GM12891 (cell line): ENCODE results near the gene MPND.
A peak's percentile ranks its signal among the peaks of the same experiment; 100 is the strongest.

Experiments
- DNase-seq: peaks from one replicate; pipeline ENCODE4 v3.0.0; 2011; ENCODE audit warnings: low spot score; ENCODE audit not compliant: insufficient read length
- FAIRE-seq: peaks from 2 replicates; lab custom pipeline; 2011; peaks lifted over from hg19 to GRCh38; lab: Jason Lieb, UNC
- PAX5 ChIP-seq: IDR thresholded peaks from 2 replicates; pipeline ENCODE4 v1.6.1; 2011; ENCODE audit warnings: low read length, moderate library complexity, mild to moderate bottlenecking; ENCODE audit not compliant: insufficient read depth, severe bottlenecking
- POLR2A ChIP-seq: IDR thresholded peaks from 2 replicates; pipeline ENCODE4 v1.6.1; 2011; ENCODE audit warnings: low read depth, low read length, control low read depth
- POLR2AphosphoS5 ChIP-seq: IDR thresholded peaks from 2 replicates; pipeline ENCODE4 v1.6.1; 2011; ENCODE audit warnings: low read depth, low read length, control low read depth
- POU2F2 ChIP-seq: IDR thresholded peaks from 2 replicates; pipeline ENCODE4 v1.6.1; 2011; ENCODE audit warnings: low read depth, mild to moderate bottlenecking, control low read depth, low read length, moderate library complexity
- SPI1 ChIP-seq: IDR thresholded peaks from 2 replicates; pipeline ENCODE4 v1.6.1; 2011; ENCODE audit warnings: low read depth, low read length, control low read depth
- TAF1 ChIP-seq: IDR thresholded peaks from 2 replicates; pipeline ENCODE4 v1.6.1; 2011; ENCODE audit warnings: low read depth, low read length, control low read depth

The MPND gene

DNA sequence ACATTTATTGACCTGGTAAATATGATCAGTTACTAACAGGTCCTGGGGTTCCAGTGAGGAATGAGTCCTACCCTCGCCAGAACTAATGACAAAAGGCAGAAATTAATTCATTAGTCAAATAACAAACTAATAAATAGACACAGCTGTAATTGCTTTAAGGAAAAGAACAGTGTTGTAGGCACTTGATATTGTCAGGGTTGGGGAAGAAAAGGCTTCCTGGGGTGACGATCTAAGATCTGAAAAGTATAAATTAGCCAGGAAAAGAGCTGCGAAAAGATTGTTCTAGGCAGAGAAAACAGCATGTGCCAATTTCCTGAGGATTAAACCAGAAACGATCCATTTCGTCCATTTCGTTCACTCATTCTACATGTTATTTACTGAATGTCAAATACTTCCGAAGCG lies 58.4 kb downstream of the MPND start:
- DNase-seq (no peak), FAIRE-seq (no peak)
- TF ChIP-seq POLR2A (no peak), PAX5 (no peak), TAF1 (no peak), POU2F2 (no peak)

DNA sequence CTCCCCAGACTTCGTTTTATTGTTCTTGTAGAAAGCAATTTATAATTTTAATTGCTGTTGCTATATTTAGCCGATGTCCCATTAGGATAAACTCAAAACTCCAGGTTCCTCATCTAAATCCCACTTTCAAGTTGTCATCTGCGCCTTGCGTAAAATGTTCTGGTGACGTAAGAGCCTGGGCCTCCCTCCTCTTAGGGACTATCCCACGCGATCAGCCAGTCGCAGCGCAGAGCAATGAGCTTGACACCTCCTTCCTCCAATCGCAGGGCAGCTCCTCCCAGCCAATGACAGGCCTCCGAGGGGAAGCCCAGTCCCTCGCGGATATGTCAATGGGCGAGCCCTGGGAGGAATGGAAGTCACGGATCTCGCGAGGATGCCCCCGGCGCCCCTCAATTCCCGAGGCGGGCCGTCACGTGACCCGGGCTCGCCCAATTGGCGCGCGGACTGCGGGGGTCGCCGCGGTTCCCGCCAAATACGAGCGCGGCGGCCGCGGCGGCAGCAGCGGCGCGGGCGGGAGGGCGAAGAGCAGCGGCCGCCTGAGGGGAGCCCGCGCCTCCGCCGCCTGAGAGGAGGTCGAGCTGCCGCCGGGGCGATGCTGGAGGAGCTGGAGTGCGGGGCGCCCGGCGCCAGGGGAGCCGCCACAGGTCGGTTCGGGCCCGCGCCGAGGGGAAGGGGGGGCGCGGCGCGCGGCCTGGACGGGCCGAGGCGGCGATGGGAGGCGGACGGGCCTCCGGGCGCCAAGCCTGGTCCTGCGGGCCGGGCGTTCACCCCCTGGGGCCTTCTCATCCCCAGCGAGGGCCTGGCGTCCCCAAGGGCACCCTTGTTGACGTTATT lies 59.0 kb downstream of the MPND start, which contains the start of gene CHAF1A:
Gene CHAF1A, plus strand, starts transcription at position 470 of the 834 bp plus-strand sequence. Its CDS starts 123 bp downstream, at position 593.
- peak; percentile 99 for DNase-seq
- peak; percentile 100 for FAIRE-seq
- no peak for TF ChIP-seq POLR2AphosphoS5
- 0 out of 2 replicates have a peak, but pooled peaks have one; percentile 12 for TF ChIP-seq SPI1
- TF ChIP-seq TAF1: peak; percentile 58; the same call in 1 of the 2 replicates

DNA sequence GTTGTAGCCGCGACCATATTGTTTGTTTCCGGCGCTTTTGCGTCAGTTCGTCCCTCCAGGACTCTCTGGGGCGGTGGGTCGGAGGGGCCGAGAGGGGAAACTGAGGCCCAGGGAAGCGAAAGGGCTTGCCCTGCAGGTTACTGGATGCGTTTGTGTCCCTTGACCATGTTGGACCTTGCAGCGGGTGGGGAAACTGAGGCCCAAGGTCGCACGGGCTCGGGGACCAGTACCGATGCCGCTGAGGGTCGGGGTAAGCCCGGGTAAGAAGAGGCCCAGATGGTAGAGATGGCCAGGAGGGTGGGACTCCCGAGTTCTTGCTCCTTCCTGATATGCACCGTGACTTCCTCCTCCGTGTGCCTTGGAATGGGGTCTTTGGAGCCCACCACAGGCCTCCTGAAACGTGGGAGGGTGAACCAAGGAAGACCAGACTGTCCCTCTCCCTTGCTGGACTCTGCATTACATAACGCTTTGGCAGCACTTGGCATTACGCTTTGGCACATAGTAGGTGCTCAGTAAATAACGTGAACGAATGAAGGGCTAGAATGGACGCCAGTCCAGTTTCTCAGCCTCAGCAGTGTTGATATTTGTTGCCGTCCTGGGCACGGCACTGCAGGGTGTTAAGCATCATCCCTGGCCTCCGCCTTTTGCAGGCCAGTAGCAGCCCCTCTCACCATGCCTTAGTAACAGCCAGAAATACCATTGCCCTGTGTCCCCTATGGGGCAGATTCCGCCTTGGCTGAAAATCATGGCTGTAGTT lies 59.8 kb downstream of the MPND start:
- FAIRE-seq (peak; percentile 85), DNase-seq (no peak)
- TF ChIP-seq PAX5 (no peak), POLR2A (no peak)

DNA sequence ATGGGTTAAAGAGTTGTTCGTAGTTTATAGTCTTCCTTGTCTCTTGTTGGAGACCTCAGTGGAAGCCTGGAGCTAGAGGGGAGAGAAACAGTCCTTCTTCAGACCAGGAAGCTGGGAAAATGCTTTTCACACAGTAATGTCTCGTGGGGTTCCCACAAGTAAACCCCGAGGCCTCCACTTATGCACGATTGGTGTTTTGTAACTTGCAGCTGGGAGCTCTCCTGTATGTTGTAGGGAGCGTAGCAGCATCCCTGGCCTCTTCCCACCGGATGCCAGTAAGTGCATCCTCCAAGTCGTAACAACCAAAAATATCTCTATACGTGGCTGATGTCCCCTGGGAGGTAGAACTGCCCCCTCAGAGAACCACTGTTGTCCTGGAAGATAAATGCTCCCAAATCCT lies 62.6 kb downstream of the MPND start:
- TF ChIP-seq POLR2A (no peak), POU2F2 (no peak), TAF1 (no peak), PAX5 (no peak), SPI1 (no peak), POLR2AphosphoS5 (no peak)
- DNase-seq: no peak
- no peak for FAIRE-seq

DNA sequence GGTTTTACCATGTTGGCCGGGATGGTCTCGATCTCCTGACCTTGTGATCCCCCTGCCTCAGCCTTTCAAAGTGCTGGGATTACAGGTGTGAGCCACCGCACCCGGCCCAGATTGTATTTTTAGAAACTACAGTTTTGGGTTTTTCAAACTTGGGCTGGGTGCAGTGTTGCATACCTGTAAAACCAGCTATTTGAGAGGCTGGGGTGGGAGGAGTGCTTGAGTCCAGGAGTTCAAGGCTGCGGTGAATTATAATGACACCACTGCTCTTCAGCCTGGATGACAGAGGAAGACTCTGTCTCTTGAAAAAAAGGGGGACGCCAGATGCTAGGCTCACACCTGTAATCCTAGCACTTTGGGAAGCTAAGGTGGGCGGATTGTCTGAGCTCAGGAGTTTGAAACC lies 63.3 kb downstream of the MPND start:
- no peak for FAIRE-seq
- TF ChIP-seq POLR2AphosphoS5 (no peak), POLR2A (no peak), SPI1 (no peak), TAF1 (no peak), PAX5 (no peak), POU2F2 (no peak)

DNA sequence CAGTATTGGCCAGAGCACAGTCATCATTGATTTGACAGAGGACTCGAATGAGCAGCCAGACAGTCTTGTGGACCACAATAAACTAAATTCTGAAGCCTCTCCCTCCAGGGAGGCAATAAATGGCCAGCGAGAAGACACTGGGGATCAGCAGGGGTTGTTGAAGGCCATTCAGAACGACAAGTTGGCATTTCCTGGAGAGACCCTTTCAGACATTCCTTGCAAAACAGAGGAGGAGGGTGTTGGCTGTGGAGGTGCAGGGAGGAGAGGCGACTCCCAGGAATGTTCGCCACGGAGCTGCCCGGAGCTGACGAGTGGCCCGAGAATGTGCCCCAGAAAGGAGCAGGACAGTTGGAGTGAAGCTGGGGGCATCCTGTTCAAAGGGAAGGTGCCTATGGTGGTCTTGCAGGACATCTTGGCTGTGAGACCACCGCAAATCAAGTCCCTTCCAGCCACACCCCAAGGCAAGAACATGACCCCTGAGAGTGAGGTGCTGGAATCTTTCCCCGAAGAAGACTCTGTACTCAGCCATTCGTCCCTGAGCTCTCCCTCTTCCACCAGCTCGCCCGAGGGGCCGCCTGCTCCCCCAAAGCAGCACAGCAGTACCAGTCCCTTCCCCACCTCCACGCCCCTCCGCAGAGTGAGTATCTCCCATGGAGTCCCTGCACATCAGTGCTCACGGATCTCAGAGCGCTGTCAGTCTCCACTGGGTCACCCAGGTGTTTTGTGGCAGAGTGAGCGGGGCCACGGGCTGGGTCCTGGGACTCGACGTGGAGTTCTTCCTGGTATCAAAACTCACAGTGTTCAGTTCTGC lies 66.0 kb downstream of the MPND start:
- TF ChIP-seq POU2F2 (no peak), POLR2AphosphoS5 (0 out of 2 replicates have a peak, but pooled peaks have one; percentile 51), SPI1 (no peak), POLR2A (peak; percentile 13), PAX5 (no peak)
- FAIRE-seq (no peak), DNase-seq (no peak)

More for the DNA sequence above, 63.3 kb downstream of the MPND start:
- no peak for DNase-seq
